Central memory CD8-positive, alpha-beta T cell (primary cell): Measurements from ENCODE around the gene MEGF10.

ENCODE experiments used
- ATAC-seq: fragments of 150-1000 bp; cut with Tn5 transposase; replicated peaks from 2 replicates; pipeline ENCODE4 v1.10.0; 2022; ENCODE audit warnings: mild to moderate bottlenecking, moderate FRiP score, moderate number of reproducible peaks; ENCODE audit not compliant: poor library complexity, severe bottlenecking; ENCODE audit errors: extremely low read depth
- DNase-seq, 2 donors: peaks; one replicate each; pipeline ENCODE4 v3.0.0; 2021; ENCODE audit warnings: low spot score in 2 of 2
- H3K27ac Mint-ChIP-seq: one replicate; pipeline ENCODE4 v1.8.0; 2022; ENCODE audit warnings: low read depth, mild to moderate bottlenecking, moderate library complexity, mixed read lengths
- H3K27me3 Mint-ChIP-seq: one replicate; pipeline ENCODE4 v1.8.0; 2022; ENCODE audit warnings: mixed read lengths
- H3K36me3 Mint-ChIP-seq: one replicate; pipeline ENCODE4 v1.8.0; 2022; ENCODE audit warnings: mild to moderate bottlenecking, moderate library complexity, mixed read lengths; ENCODE audit not compliant: insufficient read depth
- H3K4me1 Mint-ChIP-seq: one replicate; pipeline ENCODE4 v1.8.0; 2022; ENCODE audit warnings: mixed read lengths
- H3K4me3 Mint-ChIP-seq: one replicate; pipeline ENCODE4 v1.8.0; 2022; ENCODE audit warnings: mild to moderate bottlenecking, moderate library complexity, mixed read lengths
- H3K9me3 Mint-ChIP-seq: one replicate; pipeline ENCODE4 v1.8.0; 2022; ENCODE audit warnings: mixed read lengths

The MEGF10 gene

GRCh38 chr5:127428748-127429147 is 138.2 kb downstream of the MEGF10 start:
- Mint-ChIP-seq H3K4me1 (no peaks in the 10 kb centered on the region), H3K27ac (no peak overlapping the region), H3K27me3 (peaks cover 31% of the 10 kb centered on the region), H3K9me3 (no peaks in the 10 kb centered on the region), H3K4me3 (no peak overlapping the region), H3K36me3 (peaks cover 2% of the 10 kb centered on the region)
- ATAC-seq (no peak), DNase-seq (no peak)

- Mint-ChIP-seq H3K9me3 (no peaks in the 10 kb centered on the region), H3K4me1 (no peaks in the 10 kb centered on the region), H3K4me3 (no peak overlapping the region), H3K27ac (no peak overlapping the region), H3K27me3 (peaks cover 31% of the 10 kb centered on the region), H3K36me3 (peaks cover 2% of the 10 kb centered on the region)
- ATAC-seq (no peak), DNase-seq (no peak)
These were observed 139.3 kb downstream of the MEGF10 start for GRCh38 chr5:127429928-127430327.

DNA sequence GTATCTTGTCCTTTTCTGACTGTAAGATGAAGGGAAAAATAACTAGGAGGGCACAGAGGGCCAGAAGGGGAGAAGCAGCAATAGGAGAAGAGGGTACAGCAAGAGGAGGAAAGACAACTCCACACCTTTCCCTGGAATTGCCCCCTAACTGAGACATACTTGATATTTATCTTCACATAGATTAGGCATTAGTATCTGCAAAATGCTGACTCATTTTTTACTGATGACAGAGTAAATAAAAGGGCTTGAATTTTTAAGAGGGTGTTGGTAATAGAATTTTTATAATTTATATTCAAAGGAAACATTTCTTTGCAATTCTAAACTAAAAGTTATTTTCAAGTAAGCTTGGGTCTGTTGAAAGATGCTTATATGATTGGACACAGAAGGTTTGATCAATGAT is 140.0 kb downstream of the MEGF10 start:
- H3K27ac Mint-ChIP-seq = no peak overlapping the region
- H3K4me1 Mint-ChIP-seq = no peaks in the 10 kb centered on the region
- H3K4me3 Mint-ChIP-seq = no peak overlapping the region
- H3K36me3 Mint-ChIP-seq = peaks cover 2% of the 10 kb centered on the region
- DNase-seq (no peak), ATAC-seq (no peak)
- no peaks in the 10 kb centered on the region for H3K9me3 Mint-ChIP-seq
- peaks cover 27% of the 10 kb centered on the region for H3K27me3 Mint-ChIP-seq

DNA sequence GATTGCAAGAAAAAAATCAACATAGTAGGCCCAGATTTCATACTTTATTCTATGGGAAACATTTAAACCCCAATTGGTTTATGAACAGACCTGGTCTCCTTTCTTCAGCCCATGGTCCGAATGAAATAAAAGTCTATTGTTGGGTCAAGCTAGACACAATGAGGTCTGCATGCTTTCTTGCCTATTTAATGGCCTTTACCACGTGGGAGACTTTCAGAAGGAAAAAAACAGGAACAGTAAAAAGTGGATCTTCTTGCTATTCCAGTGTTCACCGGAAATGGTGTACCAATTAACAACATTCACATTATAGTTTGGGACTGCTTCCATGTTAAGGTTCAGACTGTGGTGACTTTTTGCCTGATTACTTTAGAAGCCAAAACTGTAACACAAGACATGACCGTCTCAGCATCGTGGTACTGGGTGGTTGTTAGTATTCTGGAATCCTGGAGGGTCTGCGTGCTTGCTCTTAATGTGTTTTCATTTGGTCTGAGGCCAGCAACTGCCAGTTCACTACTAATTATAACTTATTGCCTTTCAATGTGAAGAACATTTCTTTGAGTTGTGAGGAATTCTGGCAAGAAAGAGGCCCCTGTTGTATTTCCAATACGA is 141.5 kb downstream of the MEGF10 start:
- Mint-ChIP-seq H3K4me3 (no peak overlapping the region), H3K27ac (no peak overlapping the region), H3K4me1 (no peaks in the 10 kb centered on the region), H3K27me3 (peaks cover 13% of the 10 kb centered on the region), H3K9me3 (no peaks in the 10 kb centered on the region), H3K36me3 (no peaks in the 10 kb centered on the region)
- ATAC-seq = no peak
- no peak for DNase-seq

DNA sequence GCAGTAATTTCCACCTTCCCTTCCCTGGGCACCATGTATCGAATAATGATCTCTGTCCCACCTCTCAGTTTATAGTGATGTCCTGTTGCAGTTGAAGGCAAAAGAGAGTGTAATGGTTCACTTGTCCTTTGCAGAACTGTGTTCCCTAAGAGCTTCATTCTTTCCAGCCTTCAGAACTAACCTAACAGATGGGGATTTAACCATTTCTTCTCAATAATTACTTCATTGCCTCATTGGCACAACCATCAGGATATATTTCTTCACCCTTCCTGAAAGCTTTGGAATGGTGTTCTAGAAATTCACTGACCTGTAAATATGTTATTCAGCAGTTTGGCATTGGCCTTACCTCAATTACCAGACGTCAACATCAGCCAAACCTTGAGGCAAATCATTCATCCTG is 142.9 kb downstream of the MEGF10 start:
- ATAC-seq = no peak
- Mint-ChIP-seq H3K4me3 (no peak overlapping the region), H3K27me3 (peaks cover 10% of the 10 kb centered on the region), H3K27ac (no peak overlapping the region), H3K4me1 (no peaks in the 10 kb centered on the region), H3K9me3 (no peaks in the 10 kb centered on the region), H3K36me3 (no peaks in the 10 kb centered on the region)
- no peak for DNase-seq

GRCh38 chr5:127434588-127434987 is 144.0 kb downstream of the MEGF10 start:
- no peaks in the 10 kb centered on the region for H3K9me3 Mint-ChIP-seq
- H3K27ac Mint-ChIP-seq = no peak overlapping the region
- no peak for ATAC-seq
- no peak for DNase-seq
- no peak overlapping the region for H3K4me3 Mint-ChIP-seq
- no peaks in the 10 kb centered on the region for H3K4me1 Mint-ChIP-seq
- no peaks in the 10 kb centered on the region for H3K36me3 Mint-ChIP-seq
- peaks cover 21% of the 10 kb centered on the region for H3K27me3 Mint-ChIP-seq

DNA sequence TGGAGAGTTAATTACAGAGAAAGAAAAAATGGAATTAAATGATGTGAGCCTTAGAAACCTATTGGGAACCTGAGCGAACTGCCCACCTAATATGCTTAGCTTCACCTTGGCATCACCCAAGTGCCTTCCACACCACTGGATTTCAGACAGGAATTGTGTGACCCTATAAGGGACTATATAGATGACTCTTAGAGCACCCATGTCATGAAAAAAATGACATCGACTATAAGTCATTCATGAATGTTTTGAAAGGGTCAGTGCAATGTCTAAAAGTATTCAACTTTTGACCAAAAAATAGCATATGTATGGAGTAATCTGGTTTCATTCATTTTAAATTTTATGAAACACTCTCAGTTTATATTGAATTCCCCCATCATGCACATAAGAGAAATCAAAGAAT is 145.2 kb downstream of the MEGF10 start:
- ATAC-seq (no peak), DNase-seq (no peak)
- no peak overlapping the region for H3K4me3 Mint-ChIP-seq

GRCh38 chr5:127439644-127440043 is 149.0 kb downstream of the MEGF10 start:
- no peak overlapping the region for H3K4me3 Mint-ChIP-seq
- no peaks in the 10 kb centered on the region for H3K4me1 Mint-ChIP-seq
- no peak overlapping the region for H3K27ac Mint-ChIP-seq
- H3K27me3 Mint-ChIP-seq = peaks cover 64% of the 10 kb centered on the region
- no peak for DNase-seq
- ATAC-seq = no peak
- no peaks in the 10 kb centered on the region for H3K36me3 Mint-ChIP-seq
- no peaks in the 10 kb centered on the region for H3K9me3 Mint-ChIP-seq

More for the DNA sequence above, 145.2 kb downstream of the MEGF10 start:
- Mint-ChIP-seq H3K27ac (no peak overlapping the region), H3K9me3 (no peaks in the 10 kb centered on the region), H3K36me3 (no peaks in the 10 kb centered on the region), H3K27me3 (peaks cover 32% of the 10 kb centered on the region), H3K4me1 (no peaks in the 10 kb centered on the region)

DNA sequence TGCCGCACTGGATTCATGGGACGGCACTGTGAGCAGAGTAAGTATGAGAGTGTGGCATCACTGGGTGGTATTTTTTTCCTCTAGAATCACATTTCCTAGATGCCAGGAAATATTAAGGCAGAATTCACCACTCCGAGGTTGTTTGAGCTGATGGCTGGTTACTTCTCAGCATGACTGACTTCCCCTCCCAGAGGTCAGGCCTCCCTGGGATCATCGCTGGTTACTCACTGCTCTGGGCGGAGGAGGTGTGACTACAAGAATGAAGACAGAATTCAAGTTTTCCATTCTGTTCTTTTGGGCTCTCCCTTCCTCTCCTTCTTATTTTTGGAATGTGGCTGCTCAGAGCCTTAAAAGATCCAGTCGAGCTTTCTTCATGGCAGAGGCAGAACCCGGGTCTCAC is 150.2 kb downstream of the MEGF10 start:
- H3K27ac Mint-ChIP-seq = no peak overlapping the region
- ATAC-seq (no peak), DNase-seq (no peak)
- no peaks in the 10 kb centered on the region for H3K4me1 Mint-ChIP-seq
- no peak overlapping the region for H3K4me3 Mint-ChIP-seq
- no peaks in the 10 kb centered on the region for H3K36me3 Mint-ChIP-seq
- H3K9me3 Mint-ChIP-seq = no peaks in the 10 kb centered on the region
- peaks cover 65% of the 10 kb centered on the region for H3K27me3 Mint-ChIP-seq

- no peaks in the 10 kb centered on the region for H3K9me3 Mint-ChIP-seq
- no peaks in the 10 kb centered on the region for H3K36me3 Mint-ChIP-seq
- no peaks in the 10 kb centered on the region for H3K4me1 Mint-ChIP-seq
- H3K4me3 Mint-ChIP-seq = no peak overlapping the region
- ATAC-seq (no peak), DNase-seq (no peak)
- no peak overlapping the region for H3K27ac Mint-ChIP-seq
- H3K27me3 Mint-ChIP-seq = peaks cover 65% of the 10 kb centered on the region
These were observed 151.3 kb downstream of the MEGF10 start for GRCh38 chr5:127441799-127442484.

DNA sequence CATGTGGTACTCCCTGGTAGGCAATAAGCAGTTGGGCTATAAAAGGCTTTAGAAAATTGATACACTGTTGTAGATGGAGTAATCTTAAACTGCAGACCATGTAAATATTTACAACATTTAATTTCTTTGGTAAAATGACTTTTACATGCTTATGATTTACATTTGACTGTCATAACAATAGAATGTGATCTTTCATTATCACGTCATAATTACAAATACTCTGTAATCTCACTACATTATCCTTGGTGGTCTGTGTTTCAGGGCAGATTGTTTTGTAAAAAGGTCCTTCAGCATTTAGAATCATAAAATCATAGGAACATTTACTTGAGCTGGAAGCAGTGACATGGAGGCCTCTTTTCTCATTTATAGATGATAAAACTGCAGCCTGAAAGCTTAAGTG is 153.6 kb downstream of the MEGF10 start:
- Mint-ChIP-seq H3K4me3 (no peak overlapping the region), H3K27me3 (peaks cover 62% of the 10 kb centered on the region), H3K9me3 (no peaks in the 10 kb centered on the region), H3K36me3 (no peaks in the 10 kb centered on the region), H3K4me1 (no peaks in the 10 kb centered on the region), H3K27ac (no peak overlapping the region)
- no peak for DNase-seq
- no peak for ATAC-seq

GRCh38 chr5:127445328-127445727 is 154.7 kb downstream of the MEGF10 start:
- ATAC-seq (no peak), DNase-seq (no peak)
- Mint-ChIP-seq H3K4me1 (no peaks in the 10 kb centered on the region), H3K27ac (no peak overlapping the region), H3K9me3 (no peaks in the 10 kb centered on the region), H3K36me3 (no peaks in the 10 kb centered on the region), H3K4me3 (no peak overlapping the region), H3K27me3 (peaks cover 57% of the 10 kb centered on the region)

DNA sequence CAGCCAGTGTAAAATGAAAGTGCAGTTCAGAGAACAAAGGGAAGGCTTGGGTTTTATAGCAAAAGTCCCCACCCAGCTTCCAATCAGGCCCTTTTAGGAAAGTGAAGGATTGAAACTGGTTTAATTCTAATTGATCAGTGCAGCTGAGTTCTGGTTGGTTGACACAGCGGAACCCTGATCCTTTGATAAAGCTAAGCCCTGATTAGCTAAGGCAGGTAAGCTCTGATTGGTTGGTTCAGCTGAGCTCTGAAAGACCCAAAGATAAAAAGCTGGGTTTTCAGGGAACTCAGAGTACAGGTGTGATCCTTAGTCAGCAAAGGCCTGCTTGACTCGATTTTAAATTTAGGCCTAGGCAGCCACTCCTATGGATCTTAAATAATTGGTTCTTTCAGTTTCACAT is 156.0 kb downstream of the MEGF10 start:
- no peaks in the 10 kb centered on the region for H3K9me3 Mint-ChIP-seq
- H3K27me3 Mint-ChIP-seq = peaks cover 47% of the 10 kb centered on the region
- no peak overlapping the region for H3K27ac Mint-ChIP-seq

More for the DNA sequence above, 156.0 kb downstream of the MEGF10 start:
- H3K4me3 Mint-ChIP-seq = no peak overlapping the region
- H3K4me1 Mint-ChIP-seq = no peaks in the 10 kb centered on the region
- H3K36me3 Mint-ChIP-seq = no peaks in the 10 kb centered on the region
- DNase-seq = no peak
- ATAC-seq = no peak
